ENCODE data around the gene EDAR.

GRCh38 chr2:108935271-108935741 lies 53.7 kb downstream of the EDAR start:
- no peak for TF ChIP-seq POLR2A (IDR thresholded peaks at IDR 0.05)
- no peak for TF ChIP-seq POLR2AphosphoS5 (IDR thresholded peaks at IDR 0.05)

Data from stomach (tissue), 4 donors.